Smooth muscle cell of the umbilical artery (primary cell): Measurements from ENCODE around the gene TSSK3. TPM values are rescaled to one million over a fixed set of nuclear protein-coding genes. Genes with fewer than 3 reads are reported as not detected.

Experiments used
- total RNA-seq: library from RNA; depleted of rRNA; stranded (reverse); fragments of >200 nt; gene quantifications from 2 replicates; pipeline ENCODE4 v1.2.3, GENCODE V29; 2014

TSSK3 gene, protein sequence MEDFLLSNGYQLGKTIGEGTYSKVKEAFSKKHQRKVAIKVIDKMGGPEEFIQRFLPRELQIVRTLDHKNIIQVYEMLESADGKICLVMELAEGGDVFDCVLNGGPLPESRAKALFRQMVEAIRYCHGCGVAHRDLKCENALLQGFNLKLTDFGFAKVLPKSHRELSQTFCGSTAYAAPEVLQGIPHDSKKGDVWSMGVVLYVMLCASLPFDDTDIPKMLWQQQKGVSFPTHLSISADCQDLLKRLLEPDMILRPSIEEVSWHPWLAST
- total RNA-seq = 0.30 TPM in 1 of 2 replicates, not detected in the other

DNA sequence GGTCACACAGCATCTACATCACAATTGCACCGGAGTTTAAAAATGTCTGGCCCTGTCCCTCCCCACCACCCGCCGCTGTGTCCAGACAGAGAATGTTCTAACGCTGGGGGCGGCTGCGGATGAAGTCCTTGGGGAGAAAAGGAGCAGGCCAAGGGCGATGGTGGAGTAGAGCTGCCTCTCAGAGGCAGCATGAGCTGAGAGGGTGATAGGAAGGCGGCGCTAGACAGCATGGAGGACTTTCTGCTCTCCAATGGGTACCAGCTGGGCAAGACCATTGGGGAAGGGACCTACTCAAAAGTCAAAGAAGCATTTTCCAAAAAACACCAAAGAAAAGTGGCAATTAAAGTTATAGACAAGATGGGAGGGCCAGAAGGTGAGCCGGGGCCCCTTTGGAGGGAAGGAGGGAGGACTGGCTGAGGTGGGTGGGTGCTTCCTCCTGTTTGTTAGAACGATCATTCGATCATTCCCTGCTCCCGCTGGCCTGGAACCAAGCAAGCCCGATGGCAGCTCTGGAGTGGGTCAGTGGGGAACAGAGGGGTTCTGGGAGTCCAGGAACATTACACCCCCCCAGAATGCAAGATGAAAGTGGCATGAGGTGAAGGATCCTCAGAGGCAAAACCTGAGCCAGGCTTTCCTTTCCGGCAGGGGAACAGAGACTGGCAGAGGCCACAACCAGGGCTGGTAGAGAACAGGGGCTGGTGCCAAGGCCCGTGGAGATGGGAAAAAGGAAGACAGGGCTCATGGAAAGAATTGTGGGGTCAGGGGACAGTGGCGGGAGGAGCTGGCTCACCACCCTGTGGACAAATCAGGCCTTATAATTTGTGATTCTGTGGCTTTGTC lies at the start of gene TSSK3, which contains the start of gene FAM229A:
TSS of gene TSSK3 (plus strand) at position 66 of the 840 bp plus-strand sequence. CDS start at position 229, 163 bp downstream.
TSS of gene FAM229A (minus strand) at position 12 of the 840 bp plus-strand sequence. CDS start 394 bp downstream, outside the sequence.

DNA sequence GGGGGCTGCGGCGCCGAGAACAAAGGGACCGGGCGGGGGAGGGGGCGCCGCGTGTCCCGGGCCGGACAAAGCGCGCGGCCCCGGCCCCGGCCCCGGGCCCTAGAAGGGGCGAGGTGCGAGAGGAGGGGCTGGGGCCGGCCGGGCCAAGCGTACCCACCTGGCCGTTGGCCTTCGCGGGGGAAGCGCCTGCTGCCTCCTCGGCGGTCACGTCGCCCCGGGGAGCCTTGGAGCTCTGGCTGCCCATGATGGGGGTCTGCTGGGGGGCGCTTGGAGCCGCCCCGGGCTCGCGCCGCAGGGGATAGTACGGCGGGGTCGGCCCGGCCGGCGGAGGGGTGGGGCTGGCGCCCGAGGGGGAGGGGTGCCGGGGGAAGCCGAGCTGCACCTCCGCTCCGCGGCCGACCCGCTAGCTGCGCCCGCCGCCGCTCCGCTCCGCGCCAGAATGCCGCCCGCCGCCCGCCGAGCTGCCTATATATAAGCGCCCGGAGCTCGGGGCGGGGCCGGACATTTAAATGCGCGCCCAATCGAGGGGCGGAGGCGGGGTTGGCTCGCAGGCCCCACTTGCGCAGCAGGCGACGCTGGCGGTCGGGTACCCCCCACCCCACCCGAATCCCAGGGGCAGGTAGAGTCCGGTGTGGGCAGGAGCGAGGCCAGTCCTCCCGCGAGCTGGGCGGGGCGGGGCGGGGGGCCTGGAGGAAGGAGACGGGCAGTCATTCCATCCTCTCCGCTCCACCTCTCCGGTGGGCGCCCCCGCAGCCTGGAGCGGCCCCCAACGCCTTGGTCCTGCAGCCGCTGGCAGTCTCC lies 26.3 kb upstream of the TSSK3 start, which contains the start of gene MARCKSL1:
TSS of gene MARCKSL1 (minus strand) at position 444 of the 801 bp plus-strand sequence. CDS start at position 244, 200 bp downstream.

DNA sequence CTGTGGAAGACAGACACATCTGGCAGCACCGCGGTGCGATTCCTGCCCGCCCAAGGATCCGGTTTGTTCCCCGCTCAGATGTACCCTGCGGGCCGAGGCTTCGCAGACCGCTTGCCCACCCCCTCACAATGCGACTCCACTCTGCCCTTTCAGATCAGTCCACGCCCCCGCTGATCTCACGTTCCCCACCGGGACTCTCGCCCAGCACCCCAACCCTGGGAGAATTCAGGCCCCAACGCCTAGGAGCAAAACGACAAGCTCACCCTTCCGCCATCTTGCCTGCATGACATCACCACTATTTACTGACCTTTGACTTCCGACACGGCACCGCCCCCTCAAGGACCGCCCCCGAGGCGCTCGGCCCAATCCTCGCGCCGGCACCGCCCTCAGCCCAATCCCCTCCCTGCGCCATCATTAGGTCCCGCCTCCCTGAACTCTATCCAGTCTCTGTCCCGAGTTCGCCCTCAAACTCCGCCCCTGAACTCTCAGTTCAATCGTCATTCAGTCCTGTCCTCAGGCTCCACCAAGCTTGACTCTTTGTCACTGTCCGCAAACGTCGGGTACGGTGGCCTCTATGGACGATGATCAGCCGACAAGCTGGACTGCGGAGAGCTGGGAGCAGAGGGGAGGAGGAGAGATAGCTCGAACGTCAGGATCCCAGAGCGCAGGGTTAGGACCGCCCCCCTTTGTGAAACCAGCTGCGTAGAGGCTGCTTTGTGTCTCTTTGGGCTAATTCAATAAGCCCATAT lies 32.0 kb downstream of the TSSK3 start, which contains the start of gene BSDC1:
TSS of gene BSDC1 (minus strand) at position 301 of the 749 bp plus-strand sequence. CDS start at position 274, 27 bp downstream.

Other genes with a start within 250 kb of the TSSK3 start
- 73.9 and 85.5 TPM in 2 replicates for gene TXLNA, start 182.9 kb upstream of the TSSK3 start, total RNA-seq
- 12.8 and 15.4 TPM in 2 replicates for gene CCDC28B, start 161.9 kb upstream of the TSSK3 start, total RNA-seq
- 0.97 and 2.1 TPM in 2 replicates for gene IQCC, start 156.9 kb upstream of the TSSK3 start, total RNA-seq
- gene DCDC2B, start 153.4 kb upstream of the TSSK3 start, total RNA-seq = not detected in 2 replicates
- gene TMEM234, start 140.2 kb upstream of the TSSK3 start, total RNA-seq = 17.0 and 18.1 TPM in 2 replicates
- 278 and 316 TPM in 2 replicates for gene EIF3I, start 140.1 kb upstream of the TSSK3 start, total RNA-seq
- gene FAM167B, start 115.3 kb upstream of the TSSK3 start, total RNA-seq = 0.78 TPM in 1 of 2 replicates, not detected in the other
- gene LCK, start 111.3 kb upstream of the TSSK3 start, total RNA-seq = not detected in 2 replicates
- gene HDAC1, start 70.5 kb upstream of the TSSK3 start, total RNA-seq = 75.1 and 78.2 TPM in 2 replicates
- 28.5 and 46.6 TPM in 2 replicates for gene MARCKSL1, start 26.3 kb upstream of the TSSK3 start, total RNA-seq
- gene FAM229A, start 54 bp upstream of the TSSK3 start, total RNA-seq = 0.83 and 1.2 TPM in 2 replicates
- 71.9 and 76.3 TPM in 2 replicates for gene BSDC1, start 31.9 kb downstream of the TSSK3 start, total RNA-seq
- under 0.01 TPM in 2 replicates for gene ZBTB8B, start 102.5 kb downstream of the TSSK3 start, total RNA-seq
- gene ZBTB8A, start 176.9 kb downstream of the TSSK3 start, total RNA-seq = 7.2 and 8.0 TPM in 2 replicates